Stimulated activated CD4-positive, alpha-beta T cell treated with anti-CD3 and anti-CD28 coated beads, Interleukin-1b, Interleukin-23, amount 100 ng/mL, for 4 hours (primary cell): ENCODE data around the gene TBX4.
"Not testable (repeated sequence)": the region's sequence is repeated elsewhere in the genome, so short reads cannot be mapped to it uniquely, and the experiment has no call there.

ENCODE experiments used
- DNase-seq, 2 donors: peaks; one replicate each; pipeline ENCODE4 v3.0.0-alpha.2; 2020; ENCODE audit warnings: low read depth in 2 of 2

The TBX4 gene

GRCh38 chr17:61483778-61484116 is 31.5 kb downstream of the TBX4 start:
- DNase-seq, result no peak

DNA sequence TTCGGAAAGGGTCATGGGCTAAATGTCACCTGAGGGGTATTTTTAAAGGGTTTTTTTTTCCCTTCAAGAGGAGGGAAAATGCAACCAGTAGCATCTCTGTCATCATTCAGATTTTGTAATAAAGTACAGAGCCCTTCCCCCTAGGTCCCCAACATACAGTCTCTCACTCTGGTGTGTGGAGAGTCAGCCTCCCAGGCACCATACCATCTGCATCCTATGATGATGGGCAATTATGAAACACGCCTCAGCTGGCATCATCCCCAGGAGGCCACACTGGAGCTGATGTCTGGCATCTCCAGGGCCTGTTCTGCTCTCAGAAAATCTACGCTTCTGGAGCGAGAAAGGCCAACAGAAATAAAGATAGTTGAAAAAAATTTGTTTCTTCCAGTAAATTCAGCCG is 32.0 kb downstream of the TBX4 start:
- no peak for DNase-seq

DNA sequence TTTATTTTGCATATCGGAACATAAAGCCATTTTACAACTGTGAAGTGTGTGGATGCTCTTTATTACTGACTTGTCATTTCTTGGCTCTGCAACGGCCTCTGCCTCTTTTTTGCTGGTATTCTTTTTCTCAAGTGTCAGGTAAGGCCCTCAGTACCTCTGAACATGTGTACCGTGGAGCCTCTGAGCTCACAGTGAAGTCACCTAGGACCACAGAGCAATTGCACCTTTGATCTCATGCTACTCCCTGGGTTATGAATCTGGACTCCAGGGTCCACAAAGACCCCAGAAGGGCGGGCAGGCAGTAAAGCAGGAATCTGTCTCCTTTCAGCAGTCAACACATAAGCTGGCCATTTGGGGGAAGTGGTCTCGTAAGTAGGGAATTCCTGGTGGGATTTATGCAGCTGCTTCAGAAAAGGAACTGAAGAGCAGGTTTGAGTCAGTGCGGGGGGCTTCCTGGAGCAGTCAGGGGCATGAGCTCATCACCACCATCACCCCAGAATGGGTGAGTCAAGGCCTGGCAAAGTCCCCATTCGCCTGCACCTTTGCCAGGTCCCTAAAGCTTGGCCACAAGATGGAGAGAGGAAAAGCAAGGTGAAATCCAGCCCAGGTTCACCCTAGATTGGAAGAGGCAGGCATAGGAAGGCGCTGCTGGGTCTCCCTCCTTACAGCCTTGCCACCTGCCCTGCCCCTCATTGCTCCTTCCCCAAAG is 33.0 kb downstream of the TBX4 start:
- no peak for DNase-seq

- DNase-seq, result no peak
Observed at GRCh38 chr17:61486135-61487120, 34.2 kb downstream of the TBX4 start.

DNA sequence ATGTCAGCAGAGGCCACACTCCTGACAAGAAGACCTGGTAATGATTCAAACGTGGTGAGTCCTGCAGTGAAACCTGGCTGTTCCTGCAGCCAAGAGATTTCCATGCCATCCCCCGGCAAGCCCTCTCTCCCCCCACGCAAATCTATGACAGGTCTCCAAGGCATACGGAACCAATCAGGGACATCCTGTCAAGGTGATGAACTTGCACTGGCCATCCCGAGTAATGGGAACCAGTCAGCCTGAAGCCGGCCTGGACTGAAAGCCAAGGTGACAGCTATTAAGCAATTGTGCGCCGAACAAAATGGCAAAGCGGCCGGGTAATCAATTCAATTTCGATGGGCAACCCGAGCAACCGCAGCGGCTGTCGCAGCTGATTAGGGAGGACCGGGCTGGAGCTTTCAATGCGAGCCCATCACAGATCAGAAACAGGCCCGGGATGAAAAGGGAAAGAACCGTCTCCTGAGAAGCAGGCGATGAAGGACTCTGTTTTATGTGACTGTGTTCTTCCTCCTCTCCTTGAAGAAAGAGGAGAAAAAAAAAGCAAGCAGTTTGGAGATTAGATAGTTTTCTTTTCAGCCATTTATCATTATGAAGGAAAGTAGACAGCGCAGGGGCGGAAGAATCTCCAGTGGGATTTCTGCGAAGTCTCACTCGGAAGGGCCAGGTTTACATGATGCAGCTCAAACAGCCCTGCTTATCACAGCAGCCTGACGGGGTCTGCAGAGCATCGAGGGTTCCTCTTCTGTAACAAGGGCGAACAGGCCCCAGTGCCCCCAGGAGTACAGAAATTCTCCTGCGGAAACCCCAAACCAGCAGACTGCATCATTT is 35.2 kb downstream of the TBX4 start:
- no peak for DNase-seq

- DNase-seq, result no peak
Observed at GRCh38 chr17:61487989-61488595, 35.9 kb downstream of the TBX4 start.

- no peak for DNase-seq
Observed at GRCh38 chr17:61488878-61489718, 36.9 kb downstream of the TBX4 start.

- no peak for DNase-seq
Observed at GRCh38 chr17:61489719-61490490, 37.7 kb downstream of the TBX4 start.

GRCh38 chr17:61490540-61490975 is 38.3 kb downstream of the TBX4 start:
- DNase-seq, result no peak

- no peak for DNase-seq
Observed at GRCh38 chr17:61491981-61492380, 39.8 kb downstream of the TBX4 start.

DNA sequence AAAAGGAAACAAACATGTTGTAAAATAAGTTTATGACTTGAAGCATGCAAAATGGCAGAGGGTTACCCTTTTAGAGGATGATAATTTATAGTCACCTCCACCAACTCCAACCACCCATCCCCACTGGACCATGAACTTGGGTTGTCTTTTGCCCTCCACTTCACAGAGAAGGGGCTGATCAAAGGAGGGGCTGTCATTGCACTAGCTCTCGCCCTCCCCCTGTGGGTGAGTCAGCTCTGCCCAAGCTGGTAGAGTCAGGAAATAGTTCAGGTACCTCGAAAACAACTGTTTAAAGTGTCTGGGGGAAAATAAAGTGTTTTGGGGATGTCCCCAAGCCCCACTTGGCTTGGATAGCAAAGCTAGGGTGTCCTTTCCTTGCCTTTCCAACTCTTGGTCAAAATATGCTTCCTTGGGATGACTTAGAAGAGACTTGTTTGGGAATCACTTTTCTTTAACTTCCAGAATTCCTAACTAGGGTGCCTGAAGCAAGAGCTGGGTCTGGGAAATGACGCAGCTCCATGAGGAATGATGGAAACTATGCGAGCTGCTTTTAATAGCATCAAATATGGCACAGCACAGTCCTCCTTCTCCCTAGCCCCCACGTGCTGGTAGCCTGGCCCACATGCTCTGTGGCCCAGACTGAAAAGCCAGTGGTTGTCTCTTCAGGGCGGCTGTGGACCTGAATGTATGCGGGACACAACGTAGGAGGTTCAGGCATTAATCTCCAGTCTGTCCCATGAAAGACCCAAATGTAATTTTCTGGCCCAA is 40.7 kb downstream of the TBX4 start:
- DNase-seq, result no peak

DNA sequence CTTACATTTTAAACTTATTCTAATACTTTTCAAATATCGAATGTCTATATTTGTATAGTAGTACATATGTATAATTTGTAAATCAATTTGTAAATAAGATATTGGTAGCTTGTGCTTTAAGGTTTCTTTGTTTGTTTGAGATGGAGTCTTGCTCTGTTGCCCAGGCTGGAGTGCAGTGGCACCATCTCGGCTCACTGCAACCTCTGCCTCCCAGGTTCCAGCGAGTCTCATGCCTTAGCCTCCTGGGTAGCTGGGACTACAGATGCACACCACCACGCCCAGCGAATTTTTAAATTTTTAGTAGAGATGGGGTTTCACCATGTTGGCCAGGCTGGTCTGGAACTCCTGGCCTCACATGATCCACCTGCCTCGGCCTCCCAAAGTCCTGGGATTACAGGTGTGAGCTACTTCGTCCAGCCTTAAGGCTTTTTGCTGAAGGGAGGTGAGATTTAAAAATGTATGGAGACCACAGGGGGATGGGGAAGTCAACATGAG is 41.7 kb downstream of the TBX4 start:
- DNase-seq, result not testable (repeated sequence)

- DNase-seq, result no peak
Observed at GRCh38 chr17:61494325-61495160, 42.3 kb downstream of the TBX4 start.

DNA sequence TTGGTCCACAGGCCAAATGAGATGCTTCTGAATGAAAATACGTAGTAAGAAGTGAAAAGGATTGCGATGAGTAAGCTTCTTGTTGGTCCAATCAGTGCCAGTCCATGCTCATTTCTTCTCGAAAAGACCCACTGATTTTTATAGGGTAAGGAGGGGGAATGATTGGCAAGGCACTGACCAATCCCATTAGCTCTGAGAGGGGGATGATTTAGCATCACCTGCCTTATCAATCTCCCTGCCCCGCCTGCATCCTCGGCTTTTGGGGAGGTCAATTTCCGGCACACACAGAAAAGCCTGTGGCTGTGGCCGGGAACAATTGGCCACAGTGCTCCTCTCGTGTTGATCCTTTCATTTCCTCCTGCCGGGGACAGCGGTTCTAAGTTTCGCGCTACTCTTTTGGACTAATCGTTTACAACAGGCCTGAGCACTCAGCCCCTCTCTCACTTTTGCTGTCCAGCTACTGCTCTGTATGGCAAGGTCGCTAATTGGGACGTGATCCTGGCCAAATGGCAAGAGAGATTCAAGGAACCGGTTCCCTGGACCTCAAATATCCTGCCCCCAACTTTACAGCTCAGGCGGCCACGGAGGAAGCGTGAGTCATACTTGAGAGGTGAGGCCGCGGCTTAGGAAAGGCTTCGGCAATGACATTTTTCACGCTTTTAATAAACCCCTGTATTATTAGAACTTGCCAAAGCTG is 43.1 kb downstream of the TBX4 start:
- DNase-seq, result no peak

DNA sequence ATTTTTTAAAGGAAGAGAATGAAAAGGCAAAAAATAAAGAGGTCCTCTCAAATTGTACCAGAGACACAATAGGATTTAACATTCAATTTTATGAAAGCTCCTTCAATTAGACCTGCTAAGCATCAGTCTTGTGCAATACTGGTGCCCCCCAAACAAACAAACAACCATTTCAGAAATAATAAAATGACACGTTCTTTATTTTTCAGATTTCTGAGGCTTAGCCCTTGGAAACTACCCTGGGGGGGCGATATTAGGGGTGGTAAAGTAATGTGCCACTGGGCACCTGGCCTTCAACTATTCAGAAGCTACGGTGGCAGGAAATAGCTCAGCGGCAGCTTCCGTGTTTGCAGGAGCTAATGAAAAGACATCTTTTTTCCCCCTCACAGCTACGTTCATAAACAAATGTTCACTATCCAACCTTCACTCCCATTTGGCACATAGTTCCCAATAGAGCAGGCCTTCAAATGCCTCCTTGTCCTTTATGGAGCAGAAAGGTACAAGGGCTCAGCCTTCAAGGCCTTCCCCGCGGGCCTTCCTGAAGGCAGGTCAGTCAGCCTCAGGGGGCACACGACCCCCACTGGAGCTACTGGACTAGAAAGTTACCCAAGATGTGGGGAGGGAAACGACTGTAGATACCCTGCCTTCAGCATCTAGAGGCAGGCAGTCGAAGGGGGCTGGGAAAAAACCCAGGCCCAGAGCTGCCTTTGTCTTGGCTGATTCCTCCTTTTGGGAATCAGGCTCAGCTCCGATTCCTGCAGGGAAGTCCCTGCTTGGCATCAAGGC is 44.1 kb downstream of the TBX4 start:
- DNase-seq, result no peak

GRCh38 chr17:61496957-61497653 is 44.9 kb downstream of the TBX4 start:
- DNase-seq, result no peak
